Erythroblast (primary cell): ENCODE measurements around the gene VAV2.

Experiments used
- GATA1 ChIP-seq: IDR thresholded peaks from 2 replicates; pipeline ENCODE4 v1.6.1; 2011; ENCODE audit warnings: low read depth, mild to moderate bottlenecking, control low read depth, low read length, moderate library complexity
- POLR2A ChIP-seq: IDR thresholded peaks from 2 replicates; pipeline ENCODE4 v1.6.1; 2011; ENCODE audit warnings: mild to moderate bottlenecking, low read length

GRCh38 chr9:133921866-133922265 lies 70.3 kb downstream of the VAV2 start:
- no peak for TF ChIP-seq POLR2A
- no peak for TF ChIP-seq GATA1
